ENCODE data around the gene SLBP.
A peak's percentile ranks its signal among the peaks of the same experiment; 100 is the strongest.

The SLBP gene

DNA sequence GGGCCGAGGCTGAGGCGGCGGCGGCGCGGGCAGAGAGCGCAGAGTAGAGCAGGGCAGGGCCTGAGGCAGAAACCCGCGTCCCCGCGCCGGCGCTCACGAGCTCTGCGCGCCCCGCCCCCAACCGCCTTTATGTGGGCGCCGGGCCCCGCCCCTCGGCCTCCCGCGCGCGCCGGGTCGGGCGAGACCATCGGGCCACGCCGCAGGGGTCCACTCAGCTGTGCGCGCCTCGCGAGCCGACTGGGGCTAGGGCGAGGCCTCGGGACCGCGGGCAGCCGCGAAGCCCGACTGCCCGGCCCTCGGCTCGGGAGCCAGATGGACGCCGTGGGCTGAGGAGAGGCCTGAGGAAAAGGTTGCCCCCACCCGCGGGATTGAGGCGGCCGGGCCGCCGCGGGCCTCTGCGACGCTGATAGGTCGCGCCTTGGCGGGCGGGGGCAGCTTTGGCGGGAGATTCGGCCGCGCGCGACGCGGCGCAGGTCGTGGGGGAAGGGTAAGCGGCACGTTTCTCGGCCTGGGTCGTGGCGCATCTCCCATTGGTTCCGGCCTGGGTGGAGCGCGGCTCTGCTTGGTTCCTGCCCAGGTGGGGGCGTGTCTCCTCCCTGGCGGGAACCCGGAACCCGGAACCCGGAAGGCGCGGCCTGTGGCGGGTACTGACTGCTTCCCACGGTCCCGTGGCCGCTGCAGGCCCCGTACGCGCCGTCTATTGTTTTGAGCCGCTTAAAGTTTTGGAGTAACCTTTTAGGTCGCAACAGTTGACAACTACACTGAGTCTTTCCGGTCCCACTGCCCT, at the start of gene SLBP:
TSS of gene SLBP (minus strand) at position 104 of the 787 bp plus-strand sequence. CDS start 131 bp downstream, outside the sequence.
- peak; percentile 98 to 99 (median 99) for DNase-seq (ENCODE audit: low read depth in 3 of 3)

DNA sequence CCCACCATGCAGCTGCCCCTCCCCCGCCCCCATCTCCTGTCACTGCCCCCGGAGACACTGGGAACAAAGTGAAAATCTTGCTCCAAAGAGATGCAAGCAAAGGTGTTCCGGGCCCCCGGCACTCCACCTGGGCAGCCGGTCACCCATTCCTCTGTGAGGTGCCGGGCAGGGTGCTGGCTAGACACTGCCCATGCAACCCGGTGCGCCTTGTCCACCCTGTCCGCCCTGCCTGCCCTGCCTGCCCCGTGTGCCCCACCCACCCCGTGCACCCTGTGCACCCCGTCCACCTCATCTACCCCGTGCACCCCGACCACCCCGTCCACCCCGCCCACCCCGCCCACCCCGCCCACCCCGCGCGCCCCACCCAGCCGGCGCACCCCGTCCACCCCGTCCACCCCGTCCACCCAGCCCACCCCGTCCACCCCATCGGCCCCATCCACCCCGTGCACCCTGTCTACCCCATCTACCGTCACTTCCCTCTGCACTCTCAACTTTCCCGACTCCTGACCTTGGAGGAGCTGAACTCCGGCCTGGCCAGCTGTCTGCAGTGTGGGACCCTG, 49.1 kb upstream of the SLBP start:
- no peak for DNase-seq (ENCODE audit: low read depth in 3 of 3)

DNA sequence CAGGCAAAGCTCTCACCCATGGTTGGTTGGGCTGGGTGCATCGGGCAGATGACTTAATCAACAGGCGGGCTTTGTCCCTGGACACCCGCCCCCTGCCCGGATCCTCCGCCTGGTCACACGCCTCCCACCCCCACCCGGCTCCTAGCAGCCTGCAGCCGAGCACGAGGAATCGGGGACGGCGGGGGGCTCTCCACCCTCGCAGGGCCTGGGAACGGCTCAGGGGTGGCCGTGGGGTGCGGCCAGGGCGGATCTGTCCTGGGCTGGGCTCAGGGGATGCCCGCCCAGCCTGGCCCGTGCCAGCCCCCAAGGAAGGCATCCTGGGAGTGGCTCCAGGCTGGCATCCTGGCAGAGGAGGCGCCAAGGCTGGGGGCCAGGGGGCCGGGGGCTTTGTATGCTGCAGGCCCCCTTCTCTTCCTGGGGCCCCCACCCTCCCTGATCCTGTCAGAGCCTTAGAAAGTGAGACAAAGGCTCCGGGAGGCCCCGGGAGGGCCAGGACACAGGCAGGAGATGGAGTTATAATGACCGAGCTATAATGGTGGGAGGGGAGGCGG, 48.5 kb upstream of the SLBP start:
- no peak for DNase-seq (ENCODE audit: low read depth in 3 of 3)

DNA sequence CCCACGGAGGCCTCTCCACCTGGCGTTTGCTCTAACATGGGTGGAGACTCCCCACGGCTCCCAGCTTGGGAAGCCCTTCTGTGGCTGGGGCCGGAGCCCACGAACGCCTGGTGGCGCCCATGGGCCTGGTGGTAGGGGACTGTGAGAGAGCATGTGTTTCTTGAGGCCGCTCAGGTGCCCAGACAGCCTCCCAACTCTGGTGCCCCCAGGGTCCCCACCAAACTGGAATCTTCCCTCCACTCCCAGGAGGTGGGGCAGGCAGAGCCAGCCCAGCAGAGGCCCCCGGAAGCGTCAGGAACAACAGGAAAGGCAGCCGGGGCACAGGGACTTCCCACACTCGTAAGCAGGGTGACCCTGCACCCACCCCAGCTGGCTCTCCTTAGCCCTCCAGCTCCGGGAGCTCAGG, 47.7 kb upstream of the SLBP start:
- no peak for DNase-seq (ENCODE audit: low read depth in 3 of 3)

DNA sequence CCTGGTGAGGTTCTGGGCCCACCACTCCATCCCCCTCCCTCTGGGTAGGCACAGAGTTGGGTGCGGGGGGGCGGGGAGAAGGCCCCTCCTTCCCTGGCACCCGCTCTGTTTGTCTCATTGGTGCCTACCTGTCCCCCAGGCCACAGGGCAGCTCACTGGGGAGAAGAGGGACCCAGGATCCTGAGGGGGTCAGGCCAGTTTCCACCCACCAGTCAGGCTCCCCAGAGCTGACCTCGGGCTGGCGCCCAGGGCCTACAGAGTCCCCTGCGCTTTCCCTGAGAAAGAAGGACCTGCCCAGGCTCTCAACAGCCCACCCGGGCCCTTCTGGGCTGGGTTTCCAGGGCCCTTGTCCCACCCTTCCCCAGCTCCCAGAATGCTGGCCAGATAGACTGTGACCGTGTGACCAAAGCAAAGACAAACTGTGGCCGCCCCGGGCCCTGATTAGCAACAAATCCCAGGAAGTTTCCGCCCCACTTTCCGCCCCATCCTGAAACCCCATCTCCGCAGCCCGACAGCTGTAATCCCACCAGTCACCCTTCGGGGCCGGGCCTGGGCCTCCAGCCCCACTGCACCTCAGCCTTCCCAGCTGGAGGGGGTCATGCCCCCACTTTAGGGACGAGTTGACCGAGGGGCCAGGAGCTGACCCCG, 47.2 kb upstream of the SLBP start:
- DNase-seq (ENCODE audit: low read depth in 3 of 3), result no peak

DNA sequence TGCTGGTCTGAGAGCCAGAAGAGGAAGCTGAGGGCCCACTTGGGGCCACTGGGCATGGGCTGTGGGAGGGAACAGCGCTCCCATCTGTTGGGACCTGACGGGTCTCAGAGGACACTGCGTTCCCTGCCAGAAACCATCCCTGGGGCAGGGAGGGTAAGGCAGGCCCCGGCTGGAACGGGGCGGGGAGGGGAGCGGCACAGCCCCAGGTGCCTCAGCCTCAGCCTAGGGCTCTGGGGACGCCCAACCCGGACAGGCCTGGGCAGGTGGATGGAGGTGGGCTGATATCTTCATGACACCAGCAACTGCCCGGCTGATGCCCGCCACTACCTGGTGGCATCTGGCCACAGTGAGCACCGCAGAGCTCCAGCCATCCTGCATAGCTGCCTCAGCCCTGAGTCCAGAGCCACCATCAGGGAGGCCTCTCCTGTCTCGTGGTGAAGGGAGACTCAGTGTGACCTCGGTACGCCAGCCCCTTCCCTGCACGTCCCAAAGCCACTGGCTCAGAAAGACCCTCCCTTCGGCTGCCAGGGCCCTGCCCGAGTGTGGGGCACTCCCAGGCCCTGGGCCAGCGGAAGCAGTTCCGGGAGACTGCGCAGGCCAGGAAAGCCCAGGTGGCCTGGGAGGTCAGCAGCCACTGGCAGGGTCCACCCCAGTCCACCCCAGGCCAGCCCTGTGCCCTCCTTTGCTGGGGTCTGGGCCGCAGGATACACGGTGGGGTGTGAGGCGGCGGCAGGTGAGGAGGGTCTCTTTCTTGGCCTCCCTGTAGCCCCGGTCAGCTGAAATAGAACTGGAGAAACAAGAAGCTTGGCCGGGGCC, 46.4 kb upstream of the SLBP start:
- DNase-seq (ENCODE audit: low read depth in 3 of 3), result no peak

DNA sequence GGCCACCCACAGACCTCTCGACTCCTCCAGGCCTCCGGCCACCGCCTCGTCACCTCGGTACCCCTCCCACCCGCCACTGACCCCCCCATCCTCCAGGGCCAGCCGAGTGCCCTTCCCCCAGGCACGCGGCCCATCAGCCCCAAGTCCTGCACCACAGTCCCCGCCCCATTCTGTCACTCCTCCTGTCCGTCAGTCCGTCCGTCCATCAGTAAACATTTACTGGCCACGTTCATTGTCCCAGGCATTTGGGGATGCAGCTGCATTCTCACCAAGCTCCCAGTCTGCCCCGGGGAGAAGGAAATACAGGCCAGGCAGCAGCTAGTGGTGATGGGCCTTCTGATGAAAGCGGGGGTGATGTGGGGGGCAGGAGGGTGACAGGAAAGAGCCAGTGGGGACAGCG, 45.7 kb upstream of the SLBP start:
- no peak for DNase-seq (ENCODE audit: low read depth in 3 of 3)

DNA sequence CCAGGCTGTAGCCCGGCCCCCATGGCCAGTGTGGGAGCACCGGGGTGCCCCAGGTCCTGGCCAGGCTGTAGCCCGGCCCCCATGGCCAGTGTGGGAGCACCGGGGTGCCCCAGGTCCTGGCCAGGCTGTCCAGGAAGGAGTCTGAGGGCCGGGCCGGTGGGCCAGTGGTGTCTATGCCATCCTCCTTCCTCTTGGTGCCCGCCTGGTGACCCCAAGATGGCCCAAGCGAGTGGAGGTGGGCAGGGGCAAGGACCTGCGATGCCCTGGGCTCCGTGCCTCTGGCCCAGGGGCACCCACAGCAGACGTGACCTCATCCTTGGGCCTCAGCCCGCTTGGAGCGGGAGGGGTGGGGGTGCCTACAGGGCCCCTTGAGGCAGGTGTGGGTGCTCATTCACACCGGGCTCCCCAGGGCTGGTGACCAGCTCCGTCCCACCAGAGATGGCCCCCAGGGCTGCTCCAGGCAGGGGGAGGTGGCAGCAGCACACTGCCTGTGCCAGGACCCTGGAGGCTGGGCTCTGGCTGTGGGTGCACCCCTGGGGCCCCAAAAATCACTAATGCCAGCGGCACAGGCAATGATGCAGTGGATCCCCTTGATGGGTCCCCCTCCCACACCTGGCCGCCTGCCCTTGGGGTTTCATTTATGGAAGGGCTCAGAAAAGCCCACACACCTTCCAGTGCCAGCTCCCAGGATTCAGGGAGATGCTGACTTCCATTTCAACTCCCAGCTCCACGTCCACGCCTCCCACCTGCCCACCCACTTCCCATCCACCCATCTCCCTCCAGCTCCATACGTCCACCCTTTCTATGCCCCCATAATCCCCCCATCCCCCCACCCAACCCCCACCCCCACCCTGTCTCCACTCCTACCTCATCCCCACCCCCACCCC, 45.0 kb upstream of the SLBP start:
- DNase-seq (ENCODE audit: low read depth in 3 of 3), result no peak

DNA sequence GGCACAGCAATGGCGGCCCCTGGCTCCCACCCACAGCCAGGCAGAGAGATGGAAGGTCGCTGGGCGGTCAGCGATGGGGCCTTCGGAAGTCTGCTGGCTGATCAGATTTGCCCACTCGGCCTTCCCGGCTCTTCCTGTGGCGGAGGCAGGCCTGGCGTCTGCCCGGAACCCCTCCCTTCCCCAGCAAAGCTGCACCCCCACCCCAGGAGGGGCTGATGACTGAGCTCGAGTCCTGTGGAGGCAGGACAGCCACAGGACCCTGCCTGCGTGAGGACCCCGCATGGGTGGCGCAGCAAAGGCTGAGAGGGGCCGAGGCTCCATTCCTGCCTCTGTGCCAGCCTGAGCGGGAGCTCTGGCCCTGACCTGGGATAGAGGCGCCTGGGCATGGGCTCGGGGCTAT, 44.0 kb upstream of the SLBP start:
- no peak for DNase-seq (ENCODE audit: low read depth in 3 of 3)

DNA sequence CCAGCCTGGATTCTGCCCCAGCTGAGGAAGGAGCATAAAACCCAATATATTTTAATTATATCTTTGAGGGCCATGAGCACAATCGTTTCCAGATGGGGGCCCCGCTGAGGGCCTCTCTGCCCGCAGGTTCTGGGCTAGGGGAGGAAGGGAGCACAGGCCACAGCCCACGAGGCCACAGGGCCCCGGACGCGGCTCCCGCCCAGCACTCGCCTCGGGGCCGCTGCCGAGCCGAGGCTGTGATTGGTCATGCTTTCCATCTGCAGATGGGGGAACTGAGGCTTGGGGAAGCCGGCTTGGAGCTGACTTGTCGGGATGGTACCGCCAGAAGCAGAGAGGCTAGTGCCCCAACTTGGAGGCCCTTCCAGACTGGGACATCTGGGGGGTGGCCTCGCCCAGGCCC, 43.2 kb upstream of the SLBP start:
- no peak for DNase-seq (ENCODE audit: low read depth in 3 of 3)

DNA sequence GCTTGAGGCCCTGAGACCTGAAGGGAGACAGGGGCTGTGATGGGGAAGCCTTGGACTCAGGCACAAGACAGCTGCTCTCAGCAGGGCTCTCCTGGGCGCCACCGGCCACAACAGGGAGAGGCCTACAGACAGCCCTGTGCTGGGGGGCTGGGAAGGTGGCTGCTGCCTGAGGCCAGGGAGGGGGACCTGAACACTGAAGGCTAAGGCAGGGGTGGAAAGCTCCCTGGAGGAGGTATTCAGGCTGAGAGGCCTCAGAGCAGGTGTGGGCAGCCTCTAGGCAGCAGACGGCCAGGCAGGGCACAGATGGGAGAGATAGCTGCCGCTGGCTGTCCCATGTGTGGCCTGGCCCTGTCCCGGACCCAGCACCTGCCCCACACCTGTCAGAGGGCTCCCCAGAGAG, 42.2 kb upstream of the SLBP start:
- no peak for DNase-seq (ENCODE audit: low read depth in 3 of 3)

DNA sequence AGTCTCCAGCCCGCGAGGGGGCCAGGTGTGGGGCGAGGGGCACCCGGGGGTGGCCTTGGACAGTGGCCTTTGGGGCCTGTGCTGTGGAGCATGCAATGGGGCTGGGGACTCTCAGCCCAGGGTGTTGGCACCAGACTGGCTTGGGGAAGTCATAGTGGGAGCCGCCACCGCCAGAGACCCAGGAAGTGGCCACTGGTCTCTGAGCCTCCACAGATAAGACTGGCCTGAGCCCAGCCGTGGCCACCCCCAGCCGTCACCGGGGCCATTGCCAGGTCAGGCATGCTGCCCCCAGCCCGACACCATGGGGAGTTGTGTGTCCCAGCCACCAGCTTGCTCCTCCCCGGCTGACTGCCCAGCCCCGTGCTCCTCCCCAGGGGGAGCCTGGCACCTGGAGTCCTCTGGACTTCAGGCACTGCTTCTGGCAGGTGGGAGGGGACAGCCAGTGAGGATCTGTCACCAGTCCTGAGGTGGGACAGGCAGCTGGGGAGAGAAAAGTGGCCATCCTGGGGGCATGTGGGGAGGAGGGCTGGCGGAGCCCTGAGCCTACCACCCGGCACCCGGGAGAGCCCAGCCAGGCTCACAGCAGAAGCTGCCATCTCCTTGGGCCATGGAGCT, 41.7 kb upstream of the SLBP start:
- no peak for DNase-seq (ENCODE audit: low read depth in 3 of 3)

DNA sequence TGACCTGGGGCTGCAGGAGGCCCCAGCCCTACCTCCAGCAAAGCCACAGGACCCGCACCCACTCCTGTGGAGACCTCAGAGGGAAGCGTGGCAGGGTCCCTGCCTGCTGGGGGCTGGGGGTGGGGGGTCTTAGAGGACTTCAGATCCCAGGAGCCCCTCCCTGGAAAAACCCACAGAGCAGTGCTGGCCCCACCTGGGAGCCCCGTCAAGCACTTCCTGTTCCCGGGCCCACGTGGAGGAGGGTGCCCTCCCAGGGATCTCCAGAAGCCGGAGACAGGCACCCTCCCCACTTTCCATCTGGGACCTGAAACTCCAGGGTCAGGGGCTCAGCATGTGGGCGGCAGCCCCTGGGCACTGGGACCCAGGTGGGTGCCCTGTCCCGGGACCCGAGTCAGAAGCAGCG, 41.2 kb upstream of the SLBP start:
- no peak for DNase-seq (ENCODE audit: low read depth in 3 of 3)

DNA sequence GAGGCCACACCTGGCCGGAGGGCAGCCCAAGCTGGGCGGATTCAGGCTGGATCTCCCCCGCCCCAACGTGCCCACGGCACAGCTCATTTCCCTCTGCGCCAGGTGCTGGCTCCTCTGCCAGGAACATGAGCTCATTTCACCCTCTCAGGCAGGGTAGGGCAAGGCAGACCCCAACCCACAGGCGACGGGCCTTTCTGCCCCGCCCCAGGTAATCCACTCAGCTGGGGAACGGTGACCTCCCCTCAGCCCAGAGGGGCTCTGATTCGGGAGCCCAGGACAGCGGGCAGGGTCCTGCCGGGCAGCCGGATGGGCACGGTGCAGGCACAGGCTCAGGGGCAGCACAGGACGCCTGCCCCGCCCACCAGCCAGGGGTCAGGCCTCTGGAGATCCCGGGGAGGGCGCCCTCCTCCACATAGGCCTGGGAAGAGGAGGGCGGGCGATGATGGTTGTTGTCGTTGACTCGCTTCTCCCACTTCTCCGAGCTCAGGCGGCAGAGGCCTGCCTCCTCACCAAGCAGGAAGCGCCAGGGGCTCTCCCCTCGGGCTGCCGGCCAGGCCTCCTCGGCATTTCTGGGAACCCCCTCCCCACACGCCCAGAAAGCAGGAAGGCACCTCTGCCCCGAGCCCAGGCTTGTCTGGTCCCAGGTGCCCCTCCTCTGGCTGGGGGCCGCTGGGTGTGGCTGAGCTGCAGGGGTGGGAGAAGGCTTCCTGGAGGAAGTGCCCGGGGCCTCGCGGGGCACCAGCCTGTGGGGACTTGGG, 40.3 kb upstream of the SLBP start:
- peak in 1 of 3 experiments; percentile 50 for DNase-seq (ENCODE audit: low read depth in 3 of 3)

DNA sequence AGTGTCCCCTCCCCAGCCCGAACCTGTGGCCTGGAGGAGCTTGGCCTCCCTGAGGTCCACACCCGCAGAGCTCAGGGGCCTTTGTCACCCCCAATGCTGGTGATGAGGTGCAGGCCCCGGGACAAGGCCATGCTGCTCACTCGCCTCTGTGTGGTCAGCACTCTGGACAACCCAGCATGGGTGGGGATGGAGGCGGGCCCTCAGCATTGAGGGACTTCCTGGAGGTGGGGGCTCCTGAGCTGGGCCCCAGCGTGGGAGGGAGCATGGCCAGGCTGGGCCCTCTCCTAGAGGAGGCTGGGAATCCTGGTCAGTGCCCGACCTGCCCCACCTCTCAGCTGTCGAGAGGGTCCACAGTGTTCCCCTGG, 39.8 kb upstream of the SLBP start:
- DNase-seq (ENCODE audit: low read depth in 3 of 3), result no peak

DNA sequence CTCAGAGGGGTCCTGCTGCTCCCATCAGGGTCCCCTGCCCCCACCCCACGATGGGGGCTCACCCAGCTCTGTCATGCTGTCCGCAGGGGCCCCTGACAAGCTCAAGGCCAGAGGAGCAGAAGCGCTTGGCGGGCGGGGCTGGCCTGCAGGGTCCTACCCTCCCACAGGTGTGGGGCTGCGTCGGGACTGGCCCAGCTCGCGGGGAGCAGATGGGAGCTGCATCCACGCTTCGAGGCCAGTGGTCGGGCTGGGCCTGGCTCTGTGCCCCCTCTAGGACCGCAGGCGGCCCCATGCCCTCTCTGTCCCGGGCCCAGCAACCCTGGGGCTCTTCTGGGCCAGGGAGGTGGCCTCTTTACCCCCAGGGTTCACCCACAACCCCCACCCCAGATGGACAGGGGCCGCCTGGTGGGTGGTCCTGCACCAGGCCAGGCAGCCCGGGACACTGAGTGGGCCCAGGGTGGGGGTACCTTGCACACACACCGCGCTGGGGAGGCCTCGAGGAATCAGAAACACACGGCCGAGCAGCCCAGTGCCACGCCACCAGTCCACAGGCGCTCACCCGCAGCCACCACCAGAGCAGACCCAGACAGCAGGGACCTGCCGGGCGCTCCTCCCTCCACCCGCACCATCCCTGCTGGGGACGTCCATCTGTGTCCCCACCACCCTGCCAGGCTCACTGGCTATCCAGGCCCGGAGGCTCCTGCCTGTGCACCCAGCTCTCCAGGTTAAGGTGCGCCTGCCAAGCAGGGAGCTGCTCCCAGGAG, 39.2 kb upstream of the SLBP start:
- no peak for DNase-seq (ENCODE audit: low read depth in 3 of 3)

DNA sequence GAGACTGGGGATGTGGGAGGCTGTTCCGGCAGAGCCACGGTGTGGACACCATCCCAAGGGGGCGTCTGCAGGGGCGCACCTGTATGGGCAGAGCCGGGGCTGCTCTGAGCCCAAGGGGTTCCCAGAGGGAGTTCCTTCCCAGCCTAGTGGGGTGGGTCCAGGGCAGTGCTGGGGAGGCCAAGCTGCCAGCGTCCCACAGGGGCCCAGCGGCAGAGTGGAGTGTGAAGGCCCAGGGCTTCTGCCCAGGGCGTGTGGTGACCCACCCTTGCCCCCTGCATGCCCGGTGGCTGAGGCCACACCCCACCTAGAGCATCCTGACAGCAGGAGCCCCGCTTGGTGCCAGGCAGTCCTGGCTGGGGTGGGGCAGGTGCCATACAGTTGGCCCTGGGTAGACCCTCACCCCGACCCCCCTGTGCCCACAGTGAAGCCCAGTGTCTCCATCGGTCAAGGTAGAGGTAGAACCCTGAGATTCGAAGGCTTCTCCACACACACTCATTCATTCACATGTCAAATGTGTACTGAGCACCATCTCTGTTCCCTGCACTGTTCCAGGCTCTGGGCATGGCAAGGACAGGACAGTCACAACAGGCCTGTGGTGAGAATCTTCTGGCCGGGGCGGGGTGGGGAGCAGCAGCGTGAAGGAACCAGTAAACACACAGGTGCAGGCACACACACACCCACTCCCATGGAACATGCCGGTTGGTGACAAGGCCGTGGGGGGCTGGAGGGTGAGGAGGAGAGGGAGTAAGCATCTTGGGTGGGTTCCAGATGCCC, 38.4 kb upstream of the SLBP start:
- DNase-seq (ENCODE audit: low read depth in 3 of 3), result no peak

DNA sequence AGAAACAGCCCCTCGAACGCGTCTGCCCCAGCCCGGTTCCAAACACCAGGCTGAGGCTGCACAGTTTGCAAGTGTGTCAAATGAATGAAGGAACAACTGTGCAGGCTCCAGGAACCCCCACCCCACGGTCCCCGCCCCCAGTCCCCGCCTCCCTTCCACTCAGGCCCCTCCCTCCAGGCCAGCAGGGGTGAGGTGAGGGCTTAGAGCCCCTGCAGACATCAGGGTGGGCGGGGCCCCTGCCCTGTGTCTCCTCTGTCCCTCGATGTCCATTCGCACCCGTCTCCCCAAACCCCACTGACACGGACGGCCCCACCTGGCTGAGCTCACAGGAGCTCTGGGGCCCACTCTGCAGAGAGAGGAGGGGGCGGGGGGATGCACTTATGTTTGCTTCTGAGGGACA, 37.7 kb upstream of the SLBP start:
- no peak for DNase-seq (ENCODE audit: low read depth in 3 of 3)

Data from stimulated activated CD4-positive, alpha-beta T cell treated with anti-CD3 and anti-CD28 coated beads, TNF-alpha, amount 100 ng/mL, for 24 hours (primary cell).